IMR-90 (cell line): Measurements from ENCODE around the gene PCDHA5.
"Not testable (repeated sequence)": the region's sequence is repeated elsewhere in the genome, so short reads cannot be mapped to it uniquely, and the experiment has no call there.

ENCODE experiments used
- CTCF ChIP-seq: conservative IDR thresholded peaks from 2 replicates; pipeline ENCODE4 v1.5.1; 2012; ENCODE audit warnings: mild to moderate bottlenecking, low read depth, low read length, improper control_type of control experiment
- MXI1 ChIP-seq: IDR thresholded peaks from 2 replicates; pipeline ENCODE4 v1.6.1; 2012; ENCODE audit warnings: low read depth, mild to moderate bottlenecking, low read length, moderate library complexity, borderline replicate concordance
- POLR2A ChIP-seq: IDR thresholded peaks from 2 replicates; pipeline ENCODE4 v1.6.1; 2012; ENCODE audit warnings: mild to moderate bottlenecking, low read depth, low read length

- TF ChIP-seq CTCF, POLR2A, MXI1: not testable (repeated sequence)
Measured at GRCh38 chr5:140796072-140796717, 25.2 kb upstream of the PCDHA5 start.
